Kidney (tissue), 14 donors: ENCODE data around the gene PEBP1. TPM values are rescaled to one million over a fixed set of nuclear protein-coding genes. Genes with fewer than 3 reads are reported as not detected.

Experiments
- DNase-seq, 5 donors: peaks; one replicate each; pipeline ENCODE4 v3.0.0-alpha.2; 2013 to 2020
- FAIRE-seq: peaks from 2 replicates; lab custom pipeline; 2012; peaks lifted over from hg19 to GRCh38; lab: Jason Lieb, UNC
- H3K27ac ChIP-seq, 2 donors: one replicate each; pipeline ENCODE4 v1.7.0; 2013; ENCODE audit warnings: low read depth in 2 of 2, low read length in 2 of 2, inconsistent platforms in 1 of 2
- H3K27me3 ChIP-seq: one replicate; pipeline ENCODE4 v1.7.1; 2013; ENCODE audit warnings: low read length, inconsistent platforms; ENCODE audit not compliant: control insufficient read depth, insufficient read depth
- H3K36me3 ChIP-seq, 3 donors: one replicate each; pipeline versions ENCODE4 v1.7.0 to v1.7.1; 2013; ENCODE audit warnings: low read length in 3 of 3, control low read depth in 1 of 3, inconsistent platforms in 1 of 3; ENCODE audit not compliant: insufficient read depth in 3 of 3, control insufficient read depth in 2 of 3
- H3K4me1 ChIP-seq, 3 donors: one replicate each; pipeline versions ENCODE4 v1.7.0 to v1.7.1; 2013; ENCODE audit warnings: low read length in 3 of 3, inconsistent platforms in 1 of 3, low read depth in 1 of 3; ENCODE audit not compliant: control insufficient read depth in 2 of 3, insufficient read depth in 2 of 3
- H3K4me3 ChIP-seq, 3 donors: one replicate each; pipeline versions ENCODE4 v1.7.0 to v1.8.1; 2013; ENCODE audit warnings: low read length in 3 of 3, control low read depth in 1 of 3, inconsistent platforms in 1 of 3
- H3K9ac ChIP-seq, 3 donors: one replicate each; pipeline versions ENCODE4 v1.7.0 to v1.7.1; 2013; ENCODE audit warnings: low read length in 3 of 3, control low read depth in 1 of 3, inconsistent platforms in 1 of 3
- H3K9me3 ChIP-seq, 3 donors: one replicate each; pipeline versions ENCODE4 v1.7.0 to v1.7.1; 2013; ENCODE audit warnings: low read length in 3 of 3, control low read depth in 1 of 3, inconsistent platforms in 1 of 3; ENCODE audit not compliant: control insufficient read depth in 2 of 3, insufficient read depth in 1 of 3
- CTCF ChIP-seq: IDR thresholded peaks from 3 replicates; pipeline ENCODE4 v1.5.1; 2012; ENCODE audit warnings: mild to moderate bottlenecking, moderate library complexity, borderline replicate concordance; ENCODE audit not compliant: insufficient read depth; ENCODE audit errors: extremely low read depth
- intact Hi-C: fragments of 100-400 bp; cut with DNase I; formaldehyde crosslinking; loops from one replicate; pipeline ENCODE4 v1.11.1; 2022
- polyA plus RNA-seq: library from polyadenylated mRNA; stranded (reverse); fragments of 350-450 nt; fragmentation: Illumina TruSeq; extraction: RNeasy Lipid Tissue Mini Kit (QIAGEN cat#74804); gene quantifications from one replicate; pipeline ENCODE4 v1.2.3, GENCODE V29; 2014; ENCODE audit warnings: low read depth, low replicate concordance; ENCODE audit not compliant: insufficient read depth
- total RNA-seq: library from RNA; stranded (reverse); fragmentation: NEBNext Ultra II Directional; extraction: Animal tissue kit (Norgen Biotek cat#: 25700); gene quantifications from one replicate; pipeline ENCODE4 v1.2.1, GENCODE V29; 2021
- donor health status: control.
- donor health status: control.
- donor health status: control.
- donor health status: control.
- donor health status: control.
- donor health status: DM: yes; HTN: yes; CAD: no.
- donor health status: Normal renal cell carcinoma (clear cell type).

Gene PEBP1
- total and polyA plus RNA-seq, 2 donors from 2014 or later: 321 to 1,168 TPM

- no peaks in the 10 kb centered on the region for H3K36me3 ChIP-seq
These were observed 52.0 kb downstream of the PEBP1 start for GRCh38 chr12:118187751-118188435.

DNA sequence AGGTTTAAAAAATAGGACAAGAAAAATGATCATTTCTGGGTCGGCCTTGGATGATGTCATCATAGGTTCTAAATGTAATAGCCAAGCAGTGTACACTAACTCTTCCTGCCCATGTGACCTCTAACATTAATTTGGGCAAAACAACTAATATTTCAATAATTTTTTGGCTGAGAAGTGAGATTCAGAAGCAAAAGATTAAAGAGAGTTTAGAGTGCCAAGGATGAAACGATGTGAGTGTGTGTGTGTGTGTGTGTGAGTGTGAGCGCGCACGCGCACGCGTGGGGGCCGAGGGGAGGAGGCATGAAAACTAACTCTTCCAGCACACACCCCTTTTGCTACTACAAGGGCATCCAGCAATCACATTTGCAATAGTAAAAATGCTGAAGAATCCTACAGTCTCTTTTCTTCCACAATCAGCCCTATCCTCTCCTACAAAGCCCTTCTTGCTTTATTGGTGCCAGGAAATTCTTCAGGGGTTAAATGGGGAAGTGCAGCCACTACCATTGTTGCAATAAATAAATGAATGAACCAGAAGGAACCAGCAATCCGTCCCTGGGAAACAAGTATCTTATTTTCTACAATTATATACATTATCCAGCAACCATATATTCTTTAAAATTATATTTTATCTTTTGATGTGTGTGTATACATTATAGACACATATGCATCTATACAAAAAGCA, 52.9 kb downstream of the PEBP1 start:
- TF ChIP-seq CTCF: no peak
- FAIRE-seq: no peak
- Histone ChIP-seq H3K9ac (peak overlapping the region in 1 of 3 donors; percentile 6), H3K36me3 (no peaks in the 10 kb centered on the region), H3K9me3 (no peaks in the 10 kb centered on the region), H3K27me3 (no peaks in the 10 kb centered on the region), H3K4me3 (peak overlapping the region; percentile 13 to 51 (median 33)), H3K4me1 (peaks cover 0 to 19% (median 8%) of the 10 kb centered on the region in 3 donors), H3K27ac (no peak overlapping the region)
- intact Hi-C loops: no loop called here
- DNase-seq: peak in 4 of 5 donors; percentile 46 to 80 (median 52)

More at GRCh38 chr12:118187751-118188435, 52.0 kb downstream of the PEBP1 start:
- no peaks in the 10 kb centered on the region for H3K9me3 ChIP-seq
- H3K4me1 ChIP-seq: peaks cover 0 to 19% (median 8%) of the 10 kb centered on the region in 3 donors
- intact Hi-C loops: no loop called here
- H3K27ac ChIP-seq: no peak overlapping the region
- no peak overlapping the region for H3K4me3 ChIP-seq
- peak in 3 of 5 donors; percentile 17 to 60 (median 40) for DNase-seq
- peak overlapping the region in 1 of 3 donors; percentile 6 for H3K9ac ChIP-seq
- no peak for FAIRE-seq
- H3K27me3 ChIP-seq: no peaks in the 10 kb centered on the region
- TF ChIP-seq CTCF: no peak

DNA sequence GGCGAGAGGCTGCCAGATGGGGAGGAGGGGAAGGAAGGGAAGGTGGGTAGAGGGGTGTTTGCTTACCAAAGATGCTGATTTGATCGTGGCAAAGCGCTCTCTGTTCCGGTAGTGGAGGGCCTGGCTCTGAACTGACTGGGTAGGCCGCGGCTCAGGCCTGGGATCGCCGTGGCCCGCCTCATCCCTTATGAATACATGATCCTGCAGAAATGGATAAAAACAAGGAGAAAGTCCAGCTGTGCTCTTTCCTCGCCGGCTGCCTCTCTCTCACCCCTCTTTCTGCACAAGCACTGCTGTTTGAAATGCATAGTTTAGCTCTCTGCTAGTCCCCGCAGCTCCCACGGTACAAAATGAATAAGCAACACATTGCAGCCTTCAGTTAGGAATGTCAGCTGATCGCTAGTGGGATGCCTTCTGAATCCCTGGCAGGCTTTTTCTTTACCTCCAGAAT, 53.8 kb downstream of the PEBP1 start:
- no peaks in the 10 kb centered on the region for H3K36me3 ChIP-seq
- H3K4me1 ChIP-seq: peaks cover 0 to 19% (median 8%) of the 10 kb centered on the region in 3 donors
- peak overlapping the region; percentile 12 to 73 (median 41) for H3K9ac ChIP-seq
- DNase-seq (peak in 4 of 5 donors; percentile 54 to 81 (median 62)), FAIRE-seq (no peak)
- no peaks in the 10 kb centered on the region for H3K9me3 ChIP-seq
- intact Hi-C loops: no loop called here
- TF ChIP-seq CTCF: no peak
- H3K4me3 ChIP-seq: peak overlapping the region; percentile 42 to 59 (median 42)
- no peaks in the 10 kb centered on the region for H3K27me3 ChIP-seq
- peak overlapping the region; percentile 68 to 70 for H3K27ac ChIP-seq
